NCI-H446 (cell line): ENCODE data around the gene ERCC1.
"Not testable (repeated sequence)": the region's sequence is repeated elsewhere in the genome, so short reads cannot be mapped to it uniquely, and the experiment has no call there.

Experiments
- DNase-seq, 2 experiments: peaks; one replicate each; lab custom pipeline; 2025; lab: John Stamatoyannopoulos, UW

ERCC1 gene

DNA sequence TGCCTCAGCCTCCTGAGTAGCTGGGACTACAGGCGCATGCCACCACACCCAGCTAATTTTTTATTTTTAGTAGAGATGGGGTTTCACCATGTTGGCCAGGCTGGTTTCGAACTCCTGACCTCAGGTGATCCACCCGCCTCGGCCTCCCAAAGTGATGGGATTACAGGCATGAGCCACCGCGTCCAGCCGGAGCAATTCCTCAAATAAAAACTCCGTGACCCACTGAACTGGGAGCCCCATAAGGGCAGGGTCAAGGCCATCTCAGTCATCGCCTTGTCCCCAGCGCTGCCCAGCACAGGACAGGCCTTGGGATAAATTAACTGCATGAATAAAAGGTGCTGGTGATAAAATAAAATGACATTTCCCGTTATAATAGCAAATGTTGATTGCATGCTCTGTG, 6.2 kb upstream of the ERCC1 start:
- DNase-seq = not testable (repeated sequence)

DNA sequence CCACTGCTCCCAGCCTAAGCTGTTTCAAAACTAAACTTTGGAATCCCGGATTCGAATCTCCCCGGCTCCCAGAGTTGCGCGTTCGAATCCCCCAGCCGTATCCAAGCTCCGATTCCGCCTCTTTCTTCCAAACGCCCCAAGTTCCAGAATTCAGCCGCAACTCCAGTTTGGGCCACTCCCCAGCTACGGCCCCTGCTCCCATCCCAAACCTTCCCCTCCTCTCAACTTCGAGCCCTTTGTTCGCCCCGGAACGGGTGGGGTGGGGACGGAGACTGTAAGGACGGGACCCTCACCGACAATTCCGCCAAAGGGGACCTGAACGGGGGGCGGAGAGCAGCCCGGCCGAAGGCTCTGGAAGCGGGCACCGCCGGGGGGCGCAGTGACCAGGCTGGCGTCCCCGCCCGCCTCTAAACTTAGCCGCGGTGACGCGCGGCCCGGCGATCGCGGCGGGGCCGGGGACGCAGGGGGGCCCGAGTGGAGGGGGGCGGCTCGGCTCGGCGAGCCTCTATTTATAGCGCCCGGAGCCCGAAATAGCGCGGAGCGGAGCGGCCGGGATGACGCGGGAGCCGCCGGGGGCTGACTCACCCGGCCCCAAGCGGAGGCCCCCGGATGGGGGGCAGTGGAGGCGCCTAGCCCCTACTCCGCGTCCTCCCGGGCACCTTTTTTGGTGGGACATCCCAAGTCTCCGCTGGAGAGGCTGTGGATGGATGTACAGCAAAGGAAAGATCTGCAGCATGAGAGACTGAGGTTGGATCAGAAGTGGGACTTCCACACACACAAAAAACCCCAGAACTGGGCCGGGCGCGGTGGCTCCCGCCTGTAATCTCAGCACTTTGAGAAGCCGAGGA, 4.9 kb upstream of the ERCC1 start:
- DNase-seq = no peak

DNA sequence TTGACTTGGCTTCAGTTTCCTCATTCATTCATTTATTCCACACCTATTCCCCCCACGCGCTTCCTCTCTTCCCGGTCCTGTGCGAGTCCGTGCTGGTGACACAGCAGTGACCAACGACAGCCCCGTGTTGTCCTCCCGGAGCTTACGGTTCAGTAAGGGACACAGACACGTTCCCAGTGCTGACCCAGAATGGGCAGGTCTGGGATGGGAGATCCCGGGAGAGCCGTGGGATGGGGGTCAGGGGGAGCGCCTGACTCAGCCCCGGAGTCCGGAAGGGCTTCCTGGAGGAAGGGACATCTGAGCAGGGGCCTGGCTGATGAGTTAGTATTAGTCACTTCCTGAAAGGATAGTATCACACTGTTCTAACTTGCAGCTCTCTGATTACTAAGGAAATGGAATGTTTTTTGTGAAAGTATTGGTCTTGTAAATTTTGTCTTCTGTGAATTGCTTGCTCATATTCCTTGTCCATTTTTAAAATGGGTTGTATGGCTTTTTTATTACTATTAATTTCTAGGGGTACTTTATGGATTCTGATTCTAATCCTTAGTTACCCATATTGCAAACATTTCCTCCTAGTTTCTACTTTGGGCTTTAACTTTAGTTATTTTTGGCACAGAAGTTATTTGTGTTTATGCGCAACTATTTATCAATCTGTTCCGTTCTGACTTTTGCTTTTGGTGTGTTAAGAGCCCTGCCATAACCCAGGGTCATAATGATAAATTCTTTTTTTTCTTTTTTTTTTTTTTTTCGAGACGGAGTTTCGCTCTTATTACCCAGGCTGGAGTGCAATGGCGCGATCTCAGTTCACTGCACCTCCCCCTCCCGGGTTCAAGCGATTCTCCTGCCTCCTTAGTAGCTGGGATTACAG, 708 bp upstream of the ERCC1 start:
- peak in 1 of 2 experiments; percentile 56 for DNase-seq

DNA sequence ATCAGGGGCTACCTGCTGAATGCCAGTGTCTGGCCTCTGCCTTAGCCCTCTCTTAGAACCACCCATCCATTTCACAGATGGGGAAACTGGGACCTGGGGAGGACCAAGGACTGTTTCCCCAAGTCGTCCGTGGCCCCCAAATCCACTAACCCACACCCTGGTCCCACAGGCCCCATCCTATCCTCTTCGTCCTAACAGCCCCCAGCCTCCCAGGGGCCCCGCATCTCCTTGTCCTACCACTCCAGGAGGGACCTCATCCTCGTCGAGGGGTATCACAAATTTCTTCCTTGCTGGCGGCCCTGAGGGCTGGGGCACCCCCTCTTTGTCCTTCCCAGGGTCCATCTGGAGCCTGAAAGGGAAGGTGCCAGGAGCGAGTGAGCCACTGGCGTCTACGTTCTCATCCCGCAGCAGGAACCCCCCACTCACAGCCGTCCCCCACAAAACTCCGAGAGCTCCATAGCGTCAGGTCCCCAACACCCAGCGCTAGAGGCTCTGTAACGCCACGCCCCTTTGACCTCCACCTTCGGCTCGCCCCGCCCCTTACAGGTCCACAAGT, 606 bp downstream of the ERCC1 start:
- no peak for DNase-seq

DNA sequence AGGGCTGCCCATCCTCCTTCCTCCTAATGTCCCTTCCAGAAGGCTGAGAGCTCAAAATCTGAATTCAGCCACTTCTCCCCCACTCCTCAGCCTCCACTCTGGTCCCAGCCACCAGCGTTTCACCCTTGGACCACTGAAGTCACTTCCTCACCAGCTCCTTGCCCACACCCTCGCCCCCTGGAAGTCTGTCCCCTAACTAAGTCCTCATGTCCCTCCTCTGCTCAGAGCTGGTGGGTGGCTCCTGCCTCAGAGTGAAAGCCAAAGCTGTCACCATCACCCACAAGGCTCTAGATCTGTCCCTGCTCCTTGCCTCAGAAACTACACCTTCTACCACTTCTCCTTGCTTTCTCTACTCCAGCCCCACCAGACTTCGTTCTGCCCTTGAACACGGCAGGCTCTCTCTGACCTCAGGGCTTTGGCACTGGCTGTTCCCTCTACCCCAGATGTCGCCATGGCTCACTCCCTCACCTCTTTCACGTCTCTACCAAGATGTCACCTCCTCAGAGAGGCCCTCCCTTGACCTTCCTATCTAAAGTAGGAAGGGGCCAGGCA, 1.7 kb downstream of the ERCC1 start:
- no peak for DNase-seq

DNA sequence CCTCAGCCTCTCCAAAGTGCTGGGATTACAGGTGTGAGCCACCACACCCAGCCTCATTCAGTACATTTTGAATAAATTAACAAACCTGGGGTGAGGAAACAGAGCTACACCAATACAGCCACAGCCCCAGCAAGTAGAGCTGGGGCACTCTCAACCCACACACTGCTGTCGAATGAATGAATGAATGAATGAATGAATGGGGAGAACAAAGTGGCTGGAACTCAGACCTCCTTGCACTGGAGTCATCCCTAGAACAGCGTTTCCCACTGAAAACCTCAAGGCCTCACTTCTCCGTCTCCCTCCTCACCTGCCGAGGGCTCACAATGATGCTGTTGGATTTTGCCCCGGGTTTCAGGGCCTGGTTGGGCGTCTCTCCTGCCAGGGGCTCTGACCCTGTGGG, 2.8 kb downstream of the ERCC1 start:
- no peak for DNase-seq

DNA sequence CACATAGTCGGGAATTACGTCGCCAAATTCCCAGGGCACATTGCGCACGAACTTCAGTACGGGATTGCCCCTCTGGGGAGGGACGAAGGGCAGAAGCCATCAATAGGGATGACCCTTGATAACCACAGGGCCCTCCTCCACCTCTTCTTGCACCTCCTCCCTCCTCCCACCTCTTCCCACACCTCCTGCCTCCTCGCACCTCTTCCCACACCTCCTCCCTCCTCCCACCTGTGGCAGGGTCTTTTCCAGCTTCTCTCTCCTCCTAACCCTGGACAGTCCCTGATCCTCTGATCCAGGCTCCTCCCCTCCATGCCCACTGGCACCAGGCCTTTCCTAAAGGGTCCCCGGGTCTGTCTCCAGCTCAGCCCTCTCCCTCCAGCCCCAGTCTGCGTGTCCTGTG, 3.4 kb downstream of the ERCC1 start:
- DNase-seq = no peak

DNA sequence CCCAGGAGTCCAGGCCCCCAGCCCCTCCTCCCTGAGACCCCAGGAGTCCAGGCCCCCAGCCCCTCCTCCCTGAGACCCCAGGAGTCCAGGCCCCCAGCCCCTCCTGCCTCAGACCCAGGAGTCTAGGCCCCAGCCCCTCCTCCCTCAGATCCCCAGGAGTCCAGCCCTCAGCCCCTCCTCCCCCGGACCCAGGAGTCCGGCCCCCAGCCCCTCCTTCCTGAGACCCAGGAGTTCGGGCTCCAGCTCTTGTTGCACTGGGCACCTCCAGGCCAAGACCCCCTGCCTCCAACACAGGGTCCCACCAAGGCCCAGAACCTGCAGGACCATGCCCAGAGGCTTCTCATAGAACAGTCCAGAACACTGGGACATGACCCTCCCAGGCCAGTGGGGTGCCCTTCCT, 3.8 kb downstream of the ERCC1 start:
- no peak for DNase-seq

DNA sequence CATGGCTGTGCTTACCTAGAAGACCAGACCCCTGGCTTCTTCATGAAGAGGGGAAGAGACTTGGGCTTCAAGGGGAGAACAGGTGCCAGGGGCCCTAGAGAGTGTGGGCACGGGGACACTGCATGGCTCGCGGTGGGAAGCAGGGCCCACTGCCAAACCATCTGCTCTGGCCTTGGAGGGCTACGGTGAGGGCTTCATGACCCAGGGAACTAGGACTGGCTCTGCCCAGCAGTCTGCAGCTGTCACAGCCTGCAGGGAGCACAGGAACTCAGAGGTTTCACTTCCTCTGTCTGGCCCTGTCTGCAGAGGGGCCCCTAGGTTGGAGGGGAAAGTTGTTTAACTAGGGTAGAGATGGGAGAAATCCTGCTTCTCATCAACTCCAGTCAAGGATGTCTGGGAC, 4.3 kb downstream of the ERCC1 start:
- DNase-seq = peak in 1 of 2 experiments; percentile 25

DNA sequence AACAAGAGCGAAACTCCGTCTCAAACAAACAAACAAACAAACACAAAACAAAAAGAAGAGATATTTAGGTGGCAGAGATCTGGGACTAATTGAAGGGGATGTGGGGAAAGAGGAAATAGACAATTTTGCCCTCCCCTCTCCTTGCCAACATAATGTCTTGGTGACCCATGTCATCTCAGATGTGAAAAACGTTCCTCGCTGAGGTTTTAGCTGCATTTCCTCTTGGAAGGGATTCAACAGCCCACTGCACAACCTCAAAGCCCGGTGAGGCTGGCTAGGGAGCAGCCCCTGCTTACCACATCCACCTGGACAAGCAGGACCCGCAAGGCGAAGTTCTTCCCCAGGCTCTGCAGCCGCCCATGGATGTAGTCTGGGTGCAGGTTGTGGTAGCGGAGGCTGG, 4.9 kb downstream of the ERCC1 start:
- no peak for DNase-seq

DNA sequence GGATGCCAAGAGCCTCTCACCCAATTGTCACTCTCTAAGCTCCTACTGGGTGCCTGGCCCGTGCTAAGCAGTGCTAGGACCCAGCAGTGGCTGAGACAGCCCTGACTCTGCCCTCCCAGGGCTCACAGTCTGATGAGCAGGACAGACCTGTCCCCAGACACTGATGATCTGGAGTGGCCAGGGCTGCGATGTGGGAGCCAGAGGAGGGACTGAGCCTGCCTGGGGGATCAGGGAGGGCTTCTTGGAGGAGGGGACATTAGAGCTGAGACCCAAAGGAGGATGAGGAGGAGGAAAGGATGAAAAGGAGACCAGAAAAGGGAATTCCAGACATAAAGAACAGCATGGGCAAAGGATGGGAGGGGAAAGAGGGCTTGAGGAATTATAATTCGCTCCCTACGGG, 6.6 kb downstream of the ERCC1 start:
- no peak for DNase-seq

DNA sequence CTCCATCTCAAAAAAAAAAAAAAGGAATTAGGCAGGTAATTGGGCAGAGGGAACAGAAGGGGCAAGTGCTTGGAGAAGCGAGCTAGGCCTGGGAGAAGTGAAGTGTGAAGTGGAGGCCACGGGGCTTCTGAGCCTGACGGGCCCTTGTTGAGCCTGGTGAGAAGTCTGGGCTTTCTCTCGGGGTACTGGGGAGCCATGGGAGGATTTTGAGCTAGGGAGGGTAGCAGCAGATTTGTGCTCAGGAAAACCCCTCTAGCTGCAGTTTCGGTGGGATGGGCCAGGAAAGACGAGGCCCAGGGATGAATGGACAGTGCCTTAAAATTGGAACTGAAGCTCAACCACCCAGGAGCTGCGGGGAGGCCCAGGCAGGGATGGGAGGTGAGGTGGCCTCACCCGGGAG, 9.2 kb downstream of the ERCC1 start:
- DNase-seq = no peak

DNA sequence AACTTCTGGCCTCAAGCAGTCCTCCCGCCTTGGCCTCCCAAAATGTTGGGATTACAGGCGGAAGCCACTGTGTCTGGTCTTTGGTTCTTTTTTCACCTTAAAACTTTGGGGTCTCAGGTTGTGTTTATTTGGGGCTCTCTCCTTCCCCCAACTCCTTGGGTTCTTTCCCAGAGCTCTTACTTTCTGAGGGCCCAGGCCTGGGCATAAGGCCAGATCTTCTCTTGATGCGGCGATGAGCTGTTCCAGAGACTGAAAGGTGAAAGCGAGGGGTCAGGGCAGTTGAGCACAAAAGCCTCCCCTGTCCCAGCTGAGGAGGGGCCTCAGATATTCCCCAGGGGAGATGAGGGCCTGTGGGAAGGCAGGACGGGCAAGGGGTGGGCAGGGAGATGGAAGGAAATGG, 10.2 kb downstream of the ERCC1 start:
- DNase-seq = no peak

DNA sequence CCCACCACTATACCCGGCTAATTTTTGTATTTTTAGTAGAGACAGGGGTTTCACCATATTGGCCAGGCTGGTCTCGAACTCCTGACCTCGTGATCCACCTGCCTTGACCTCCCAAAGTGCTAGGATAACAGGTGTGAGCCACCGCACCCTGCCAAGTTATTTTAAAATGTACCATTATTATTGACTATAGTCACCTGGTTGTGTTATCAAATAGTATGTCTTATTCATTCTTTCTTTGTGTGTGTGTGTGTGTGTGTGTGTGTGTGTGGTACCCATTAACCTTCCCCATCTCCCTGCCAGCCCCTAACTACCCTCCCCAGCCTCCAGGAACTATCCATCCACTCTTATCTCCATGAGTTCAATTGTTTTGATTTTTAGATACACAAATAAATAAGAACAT, 13.4 kb downstream of the ERCC1 start:
- not testable (repeated sequence) for DNase-seq

DNA sequence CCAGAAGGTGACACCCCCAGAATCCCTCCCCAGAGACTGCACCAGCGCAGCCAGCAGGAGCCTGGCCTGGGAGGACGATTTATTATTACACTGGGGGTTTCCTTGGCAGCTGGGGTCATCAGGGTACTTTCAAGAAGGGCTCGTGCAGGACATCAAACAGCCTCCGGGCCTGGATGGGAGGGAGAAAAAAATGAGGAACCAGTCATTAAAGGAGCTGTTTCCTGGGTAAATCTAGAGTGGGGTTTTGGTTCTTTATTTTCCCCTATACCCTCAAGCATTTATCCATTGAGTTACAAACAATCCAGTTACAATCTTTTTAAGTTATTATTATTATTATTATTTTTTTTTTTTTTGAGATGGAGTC, 14.2 kb downstream of the ERCC1 start:
- DNase-seq = no peak

DNA sequence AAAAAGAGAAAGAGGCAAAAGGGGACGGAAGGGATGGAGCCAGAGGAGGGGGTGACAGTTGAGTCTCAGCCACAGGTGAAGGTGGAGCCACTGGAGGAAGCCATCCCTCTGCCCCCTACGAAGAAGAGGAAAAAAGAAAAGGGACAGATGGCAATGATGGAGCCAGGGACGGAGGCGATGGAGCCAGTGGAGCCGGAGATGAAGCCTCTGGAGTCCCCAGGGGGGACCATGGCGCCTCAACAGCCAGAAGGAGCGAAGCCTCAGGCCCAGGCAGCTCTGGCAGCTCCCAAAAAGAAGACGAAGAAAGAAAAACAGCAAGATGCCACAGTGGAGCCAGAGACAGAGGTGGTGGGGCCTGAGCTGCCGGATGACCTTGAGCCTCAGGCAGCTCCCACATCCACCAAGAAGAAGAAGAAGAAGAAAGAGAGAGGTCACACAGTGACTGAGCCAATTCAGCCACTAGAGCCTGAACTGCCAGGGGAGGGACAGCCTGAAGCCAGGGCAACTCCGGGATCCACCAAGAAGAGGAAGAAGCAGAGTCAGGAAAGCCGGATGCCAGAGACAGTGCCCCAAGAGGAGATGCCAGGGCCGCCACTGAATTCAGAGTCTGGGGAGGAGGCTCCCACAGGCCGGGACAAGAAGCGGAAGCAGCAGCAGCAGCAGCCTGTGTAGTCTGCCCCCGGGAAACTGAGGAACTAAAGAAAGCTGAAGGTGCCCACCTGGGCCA, 14.7 kb downstream of the ERCC1 start:
- DNase-seq = no peak

DNA sequence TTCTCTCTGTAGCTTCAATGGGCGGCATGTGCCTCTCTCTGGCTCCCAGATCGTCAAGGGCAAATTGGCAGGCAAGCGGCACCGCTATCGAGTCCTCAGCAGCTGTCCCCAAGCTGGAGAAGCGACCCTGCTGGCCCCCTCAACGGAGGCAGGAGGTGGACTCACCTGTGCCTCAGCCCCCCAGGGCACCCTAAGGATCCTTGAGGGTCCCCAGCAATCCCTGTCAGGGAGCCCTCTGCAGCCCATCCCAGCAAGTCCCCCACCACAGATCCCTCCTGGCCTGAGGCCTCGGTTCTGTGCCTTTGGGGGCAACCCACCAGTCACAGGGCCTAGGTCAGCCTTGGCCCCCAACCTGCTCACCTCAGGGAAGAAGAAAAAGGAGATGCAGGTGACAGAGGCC, 15.6 kb downstream of the ERCC1 start:
- DNase-seq = no peak

DNA sequence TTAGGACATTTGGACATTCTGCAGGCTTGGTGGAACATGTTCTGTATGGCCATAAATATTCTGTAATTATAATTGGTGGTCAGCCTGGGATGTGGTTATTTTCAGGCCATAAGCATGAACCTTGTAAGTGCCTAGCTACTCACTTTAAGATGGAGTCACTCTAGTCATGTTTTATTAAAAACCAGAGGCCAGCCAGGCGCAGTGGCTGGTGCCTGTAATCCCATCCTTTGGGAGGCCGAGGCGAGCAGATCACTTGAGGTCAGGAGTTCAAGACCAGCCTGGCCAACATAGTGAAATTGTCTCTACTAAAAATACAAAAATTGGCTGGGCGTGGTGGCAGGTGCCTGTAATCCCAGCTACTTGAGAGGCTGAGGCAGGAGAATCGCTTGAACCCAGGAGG, 16.1 kb downstream of the ERCC1 start:
- not testable (repeated sequence) for DNase-seq

DNA sequence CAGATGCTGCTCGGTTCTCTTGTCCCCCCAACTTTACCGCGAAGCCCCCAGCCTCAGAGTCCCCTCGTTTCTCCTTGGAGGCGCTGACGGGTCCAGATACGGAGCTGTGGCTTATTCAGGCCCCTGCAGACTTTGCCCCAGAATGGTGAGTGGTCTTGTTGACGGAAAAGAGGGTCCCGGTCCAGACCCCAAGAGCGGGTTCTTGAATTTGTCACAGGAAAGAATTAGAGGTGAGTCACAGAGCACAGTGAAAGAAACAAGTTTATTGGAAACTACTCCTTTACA, 16.7 kb downstream of the ERCC1 start:
- no peak for DNase-seq

DNA sequence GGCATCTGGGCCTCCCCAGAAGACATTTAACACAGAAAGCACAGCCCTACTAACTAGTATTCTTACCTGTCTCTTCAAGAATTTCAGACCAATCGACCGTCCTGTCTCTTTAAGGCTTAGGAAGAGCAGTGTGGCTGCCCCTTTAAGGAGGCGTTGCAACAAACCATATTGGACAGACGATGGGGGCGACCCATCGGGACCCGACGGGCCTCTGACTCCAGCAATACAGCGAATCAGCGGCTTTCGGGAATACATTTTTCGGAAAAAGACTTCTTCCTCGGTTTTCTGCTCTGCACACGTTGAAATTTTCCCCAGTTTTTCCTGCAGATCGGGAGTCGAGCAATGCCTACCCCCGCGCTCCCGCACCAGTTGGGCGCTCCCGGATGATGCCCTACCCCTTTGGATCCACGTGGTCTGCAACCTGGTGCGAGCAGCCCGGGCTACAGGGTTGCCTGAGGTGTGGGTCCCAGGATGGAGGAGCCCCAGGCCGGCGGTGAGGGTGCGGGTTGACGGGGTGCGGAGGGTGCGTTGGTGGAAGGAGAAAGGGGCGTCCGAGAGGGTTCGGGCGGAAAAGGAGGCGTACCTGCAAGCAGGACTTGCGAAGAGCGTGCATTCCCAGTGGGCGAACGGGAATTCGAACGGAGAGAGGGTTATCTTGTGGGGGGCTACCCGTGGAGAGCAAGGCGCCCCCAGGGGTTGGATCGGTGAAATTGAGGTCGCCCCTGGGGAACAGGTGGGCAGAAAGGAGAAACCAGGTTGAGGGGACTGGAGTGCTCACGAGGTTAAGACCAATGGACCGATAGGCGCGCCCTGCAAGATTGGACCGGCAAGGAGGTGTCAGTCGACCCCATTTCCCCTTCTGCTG, 17.3 kb downstream of the ERCC1 start, which contains the start of gene POLR1G:
POLR1G (plus strand) TSS at position 419 of the 865 bp plus-strand sequence; CDS start at position 472, 53 bp downstream.
- DNase-seq = peak; percentile 93 to 96
